Choroid plexus epithelial cell (primary cell): ENCODE results near the gene CAD.

ENCODE experiments used
- DNase-seq: peaks from one replicate; pipeline ENCODE4 v3.0.0-alpha.2; 2010; ENCODE audit warnings: low read depth
- H3K4me3 ChIP-seq: 2 replicates; pipeline ENCODE4 v1.5.1; 2011; ENCODE audit warnings: low read depth, mild to moderate bottlenecking, control low read depth, low read length, moderate library complexity
- CTCF ChIP-seq: conservative IDR thresholded peaks from 2 replicates; pipeline ENCODE4 v1.5.1; 2011; ENCODE audit warnings: low read depth, mild to moderate bottlenecking, control low read depth, inconsistent platforms, low read length, moderate library complexity

CAD gene

GRCh38 chr2:27245626-27246025, 28.5 kb downstream of the CAD start:
- H3K4me3 ChIP-seq, result no peak overlapping the region
- DNase-seq, result no peak
- no peak for TF ChIP-seq CTCF

GRCh38 chr2:27247893-27248292, 30.7 kb downstream of the CAD start:
- no peak for DNase-seq
- H3K4me3 ChIP-seq, result no peak overlapping the region
- no peak for TF ChIP-seq CTCF

- no peak for TF ChIP-seq CTCF
- DNase-seq, result peak; percentile 31
- no peak overlapping the region for H3K4me3 ChIP-seq
Measured at GRCh38 chr2:27249159-27249890, 32.2 kb downstream of the CAD start.

- H3K4me3 ChIP-seq, result no peak overlapping the region
- DNase-seq, result peak; percentile 61
- peak; percentile 86 for TF ChIP-seq CTCF
Measured at GRCh38 chr2:27249891-27250651, 32.9 kb downstream of the CAD start.

GRCh38 chr2:27250652-27251379, 33.6 kb downstream of the CAD start:
- no peak for DNase-seq
- TF ChIP-seq CTCF, result no peak
- H3K4me3 ChIP-seq, result no peak overlapping the region

GRCh38 chr2:27251766-27252165, 34.6 kb downstream of the CAD start:
- TF ChIP-seq CTCF, result no peak
- no peak overlapping the region for H3K4me3 ChIP-seq
- DNase-seq, result no peak
